GM12874 (cell line): ENCODE results near the gene OR2M5.

ENCODE experiments used
- CTCF ChIP-seq: IDR thresholded peaks from 2 replicates; pipeline ENCODE4 v1.5.1; 2011; ENCODE audit warnings: low read depth, mild to moderate bottlenecking, control low read depth, low read length, moderate library complexity; ENCODE audit not compliant: insufficient read depth

OR2M5 gene, protein sequence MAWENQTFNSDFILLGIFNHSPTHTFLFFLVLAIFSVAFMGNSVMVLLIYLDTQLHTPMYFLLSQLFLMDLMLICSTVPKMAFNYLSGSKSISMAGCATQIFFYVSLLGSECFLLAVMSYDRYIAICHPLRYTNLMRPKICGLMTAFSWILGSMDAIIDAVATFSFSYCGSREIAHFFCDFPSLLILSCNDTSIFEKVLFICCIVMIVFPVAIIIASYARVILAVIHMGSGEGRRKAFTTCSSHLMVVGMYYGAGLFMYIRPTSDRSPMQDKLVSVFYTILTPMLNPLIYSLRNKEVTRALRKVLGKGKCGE

GRCh38 chr1:248144513-248145198, at the start of gene OR2M5:
OR2M5 (plus strand) TSS chr1:248145148; CDS start chr1:248145148, 0 bp downstream.
- no peak for TF ChIP-seq CTCF

- no peak for TF ChIP-seq CTCF
These were observed 46.4 kb upstream of the OR2M5 start for GRCh38 chr1:248098529-248098928.

DNA sequence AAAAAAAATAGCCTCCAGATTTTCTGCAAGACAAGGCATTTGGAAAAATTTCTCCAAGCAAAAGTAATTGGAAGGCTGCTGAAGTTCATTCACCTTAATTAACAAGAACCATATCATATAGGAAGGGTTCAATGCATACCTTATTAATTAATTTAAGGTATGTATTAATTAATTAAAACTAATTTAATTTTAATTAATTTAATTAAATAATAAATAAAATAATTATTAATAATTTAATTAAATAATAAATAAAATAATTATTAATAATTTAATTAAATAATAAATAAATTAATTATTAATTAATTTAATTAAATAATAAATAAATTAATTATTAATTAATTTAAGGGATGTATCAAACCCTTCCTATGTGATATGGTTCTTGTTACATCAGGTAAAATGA, 42.1 kb upstream of the OR2M5 start:
- TF ChIP-seq CTCF = no peak

- no peak for TF ChIP-seq CTCF
These were observed 33.8 kb upstream of the OR2M5 start for GRCh38 chr1:248111157-248111556.

GRCh38 chr1:248114890-248115289, 30.1 kb upstream of the OR2M5 start:
- no peak for TF ChIP-seq CTCF

DNA sequence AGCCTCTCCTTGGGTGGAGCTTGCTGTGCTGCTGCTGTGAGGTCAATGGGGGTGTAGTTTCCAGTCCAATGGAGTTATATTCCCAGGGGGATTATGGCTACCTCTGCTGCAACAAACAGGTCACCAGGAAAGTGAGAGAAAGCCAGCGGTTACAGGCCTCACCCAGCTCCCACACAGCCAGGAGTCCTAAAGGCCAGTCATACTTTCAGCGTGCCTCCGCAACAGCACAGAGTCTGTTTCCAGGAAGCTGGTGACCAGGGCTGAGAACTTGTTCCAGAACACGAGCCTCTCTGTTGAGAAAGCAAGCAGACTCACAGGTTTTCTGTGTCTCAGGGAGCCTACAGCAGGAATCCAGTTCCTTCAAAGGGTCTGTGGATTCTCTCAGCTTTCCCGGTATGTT, 17.3 kb upstream of the OR2M5 start:
- TF ChIP-seq CTCF = no peak

DNA sequence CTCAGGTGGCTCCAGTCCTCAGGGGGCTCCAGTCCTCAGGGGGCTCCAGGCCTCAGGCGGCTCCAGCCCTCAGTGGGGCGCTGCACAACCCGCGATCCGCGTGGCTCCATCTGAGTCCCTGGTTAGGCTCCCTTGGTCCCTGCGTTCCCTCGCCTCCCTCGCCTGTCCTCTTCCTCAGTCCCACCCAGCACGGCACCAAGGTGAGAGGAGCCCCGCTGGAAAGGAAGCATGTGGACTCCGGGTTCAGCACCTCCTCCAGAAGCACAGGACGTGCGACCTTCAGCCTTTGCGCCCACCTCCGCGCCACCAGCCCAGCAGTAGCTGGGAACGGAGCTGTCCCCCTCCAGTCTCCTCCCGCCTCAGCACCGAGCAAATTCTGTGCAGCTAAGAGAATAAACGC, 8.1 kb upstream of the OR2M5 start:
- no peak for TF ChIP-seq CTCF
